Breast epithelium (tissue), 4 donors: ENCODE data around the gene BCL2. TPM values are rescaled to one million over a fixed set of nuclear protein-coding genes. Genes with fewer than 3 reads are reported as not detected.
A peak's percentile ranks its signal among the peaks of the same experiment; 100 is the strongest.

Source experiments
- DNase-seq, 2 donors: peaks; one replicate each; pipeline ENCODE4 v3.0.0-alpha.2; 2019; ENCODE audit warnings: low spot score in 2 of 2
- H3K27ac ChIP-seq, 2 donors: fragments of 200-600 bp; sonication (generic) in 1 of 2; one replicate each; pipeline ENCODE4 v1.5.1; 2016 to 2019; ENCODE audit warnings: mild to moderate bottlenecking in 1 of 2
- H3K27me3 ChIP-seq, 2 donors: fragments of 200-600 bp; sonication (generic) in 1 of 2; one replicate each; pipeline versions ENCODE4 v1.5.1 to v1.6.0; 2017 to 2019; ENCODE audit warnings: control low read depth in 1 of 2, mild to moderate bottlenecking in 1 of 2
- H3K36me3 ChIP-seq: fragments of 200-600 bp; one replicate; pipeline ENCODE4 v1.5.1; 2019
- H3K4me1 ChIP-seq, 2 donors: fragments of 200-600 bp; sonication (generic); one replicate each; pipeline ENCODE4 v1.5.1; 2016 to 2019; ENCODE audit warnings: control low read depth in 1 of 2
- H3K4me3 ChIP-seq, 3 donors: fragments of 200-600 bp; sonication (generic); 1 replicate in 2 of 3; 2 replicates in 1 of 3; pipeline ENCODE4 v1.5.1; 2016 to 2019; ENCODE audit warnings: mild to moderate bottlenecking in 3 of 3, moderate library complexity in 2 of 3
- H3K9me3 ChIP-seq, 2 donors: fragments of 200-600 bp; sonication (generic) in 1 of 2; one replicate each; pipeline ENCODE4 v1.5.1; 2016 to 2019; ENCODE audit warnings: control low read depth in 1 of 2
- CTCF ChIP-seq, 3 donors: fragments of 450-650 bp; IDR thresholded peaks; one replicate each; pipeline ENCODE4 v1.5.1; 2016 to 2017; ENCODE audit warnings: antibody characterized with exemption in 3 of 3, mild to moderate bottlenecking in 3 of 3, moderate library complexity in 3 of 3
- POLR2A ChIP-seq: fragments of 450-650 bp; IDR thresholded peaks from one replicate; pipeline ENCODE4 v1.6.1; 2016; ENCODE audit warnings: antibody characterized with exemption, mild to moderate bottlenecking, moderate library complexity
- POLR2AphosphoS5 ChIP-seq, 3 donors: sonication (generic); formaldehyde crosslinking; IDR thresholded peaks; one replicate each; pipeline ENCODE4 v1.6.1; 2017; ENCODE audit warnings: antibody characterized with exemption in 3 of 3
- intact Hi-C: fragments of 100-400 bp; cut with DNase I; formaldehyde crosslinking; loops from one replicate; pipeline ENCODE4 v1.15.1; 2023; ENCODE audit warnings: low total_unique reads
- total RNA-seq, 3 donors: library from RNA; depleted of rRNA; stranded (reverse); fragments of >200 nt; gene quantifications; one replicate each; pipeline ENCODE4 v1.1.0, GENCODE V29; 2016

The BCL2 gene
- total RNA-seq, 3 donors from 2014 or later, result 41.3 to 82.5 (median 43.6) TPM

GRCh38 chr18:63189041-63189440 is 130.5 kb downstream of the BCL2 start:
- Histone ChIP-seq H3K4me3 (no peak overlapping the region), H3K9me3 (no peaks in the 10 kb centered on the region), H3K4me1 (no peaks in the 10 kb centered on the region), H3K27me3 (no peaks in the 10 kb centered on the region), H3K36me3 (no peaks in the 10 kb centered on the region), H3K27ac (no peak overlapping the region)
- intact Hi-C loops, result no loop called here
- DNase-seq, result no peak
- TF ChIP-seq POLR2AphosphoS5 (IDR thresholded peaks at IDR 0.05) (no peak), POLR2A (no peak), CTCF (IDR thresholded peaks at IDR 0.05) (no peak)

- Histone ChIP-seq H3K27me3 (no peaks in the 10 kb centered on the region), H3K4me3 (no peak overlapping the region), H3K36me3 (no peaks in the 10 kb centered on the region), H3K9me3 (no peaks in the 10 kb centered on the region), H3K27ac (peak overlapping the region in 1 of 2 donors; percentile 14), H3K4me1 (no peaks in the 10 kb centered on the region)
- intact Hi-C loops, result no loop called here
- no peak for DNase-seq
- no peak for TF ChIP-seq POLR2A
- TF ChIP-seq POLR2AphosphoS5 (IDR thresholded peaks at IDR 0.05), result no peak
- no peak for TF ChIP-seq CTCF (IDR thresholded peaks at IDR 0.05)
These were observed 131.6 kb downstream of the BCL2 start for GRCh38 chr18:63187791-63188460.

- H3K36me3 ChIP-seq, result no peaks in the 10 kb centered on the region
- DNase-seq, result no peak
- intact Hi-C loops, result no loop called here
- H3K9me3 ChIP-seq, result no peaks in the 10 kb centered on the region
- no peak for TF ChIP-seq CTCF (IDR thresholded peaks at IDR 0.05)
- TF ChIP-seq POLR2A, result no peak
- TF ChIP-seq POLR2AphosphoS5 (IDR thresholded peaks at IDR 0.05), result no peak
- no peaks in the 10 kb centered on the region for H3K27me3 ChIP-seq
- H3K4me1 ChIP-seq, result no peaks in the 10 kb centered on the region
- H3K27ac ChIP-seq, result no peak overlapping the region
- H3K4me3 ChIP-seq, result no peak overlapping the region
These were observed 132.4 kb downstream of the BCL2 start for GRCh38 chr18:63187223-63187574.

- Histone ChIP-seq H3K4me3 (no peak overlapping the region), H3K4me1 (no peaks in the 10 kb centered on the region), H3K36me3 (no peaks in the 10 kb centered on the region), H3K27me3 (no peaks in the 10 kb centered on the region), H3K27ac (no peak overlapping the region), H3K9me3 (no peaks in the 10 kb centered on the region)
- TF ChIP-seq POLR2AphosphoS5 (IDR thresholded peaks at IDR 0.05), result no peak
- TF ChIP-seq CTCF (IDR thresholded peaks at IDR 0.05), result no peak
- no peak for TF ChIP-seq POLR2A
- intact Hi-C loops, result no loop called here
- no peak for DNase-seq
These were observed 132.9 kb downstream of the BCL2 start for GRCh38 chr18:63186520-63187222.

GRCh38 chr18:63185984-63186383 is 133.6 kb downstream of the BCL2 start:
- intact Hi-C loops, result no loop called here
- no peak for TF ChIP-seq POLR2A
- TF ChIP-seq POLR2AphosphoS5 (IDR thresholded peaks at IDR 0.05), result no peak
- no peak for TF ChIP-seq CTCF (IDR thresholded peaks at IDR 0.05)
- Histone ChIP-seq H3K27ac (no peak overlapping the region), H3K9me3 (no peaks in the 10 kb centered on the region), H3K4me1 (no peaks in the 10 kb centered on the region), H3K4me3 (no peak overlapping the region), H3K27me3 (no peaks in the 10 kb centered on the region), H3K36me3 (no peaks in the 10 kb centered on the region)
- DNase-seq, result no peak
